K562 (cell line): Measurements from ENCODE around the gene SPOCK3. TPM values are rescaled to one million over a fixed set of nuclear protein-coding genes. Genes with fewer than 3 reads are reported as not detected.

Experiments
- ATAC-seq: fragments of 200-7000 bp; cut with Tn5 transposase; 3 replicates; pipeline ENCODE4 v1.9.1; 2020; ENCODE audit warnings: moderate library complexity
- BruUV-seq: library from RNA; stranded (reverse); fragments of 400-500 nt; replicated peaks from 2 replicates; lab custom pipeline; 2021; lab: Mats Ljungman, UMichigan
- CTCF ChIA-PET: fragments of 300-600 bp; formaldehyde crosslinking; extraction: SDS; loops from one replicate; lab custom pipeline; 2021; ENCODE audit warnings: low intra/inter-chr PET ratio; lab: Yijun Ruan, JAX
- POLR2A ChIA-PET: fragments of 300-600, 350-650 bp; sonication (Branson Sonifier 250); formaldehyde crosslinking; extraction: SDS; loops from one replicate; lab custom pipeline; 2021; ENCODE audit warnings: antibody characterized with exemption, inconsistent platforms; lab: Yijun Ruan, JAX
- DNase-seq, 4 experiments: peaks; one replicate each; pipeline versions ENCODE4 v3.0.0 to v3.0.0-alpha.2; 2011 to 2018; ENCODE audit warnings: low spot score in 3 of 4, mixed read lengths in 3 of 4; ENCODE audit errors: extremely low read depth in 1 of 4
- FAIRE-seq: peaks from 2 replicates; lab custom pipeline; 2011; peaks lifted over from hg19 to GRCh38; lab: Jason Lieb, UNC
- H2AFZ ChIP-seq: 2 replicates; pipeline ENCODE4 v1.6.0; 2011; ENCODE audit warnings: low read depth, low read length, control low read depth, inconsistent platforms
- H3K27ac ChIP-seq: fragments of 200-600 bp; 3 replicates; pipeline ENCODE4 v1.8.0; 2011; ENCODE audit warnings: low read depth, mild to moderate bottlenecking, control low read depth, inconsistent platforms, low read length, moderate library complexity, mixed read lengths; ENCODE audit errors: extremely low read depth
- H3K27me3 ChIP-seq, 2 experiments: fragments of 300-600 bp in 1 of 2; 2 replicates in 1 of 2; 3 replicates in 1 of 2; pipeline versions ENCODE4 v1.6.0 to v1.8.0; 2011; ENCODE audit warnings: inconsistent platforms in 2 of 2, low read length in 2 of 2, mild to moderate bottlenecking in 1 of 2, mixed read lengths in 1 of 2, moderate library complexity in 1 of 2; ENCODE audit not compliant: control insufficient read depth in 2 of 2, insufficient read depth in 2 of 2
- H3K36me3 ChIP-seq: fragments of 300-600 bp; 3 replicates; pipeline ENCODE4 v1.8.0; 2011; ENCODE audit warnings: mild to moderate bottlenecking, low read length, inconsistent platforms; ENCODE audit not compliant: control insufficient read depth, insufficient read depth
- H3K4me1 ChIP-seq, 2 experiments: fragments of 200-600 bp in 1 of 2; replicated peaks in 1 of 2; 2 replicates in 1 of 2; 3 replicates in 1 of 2; pipeline versions ENCODE4 v1.5.1 to v1.8.0; 2011; ENCODE audit warnings: inconsistent platforms in 2 of 2, low read length in 2 of 2, mild to moderate bottlenecking in 1 of 2, mixed read lengths in 1 of 2, moderate library complexity in 1 of 2; ENCODE audit not compliant: control insufficient read depth in 2 of 2, insufficient read depth in 2 of 2
- H3K4me2 ChIP-seq: 2 replicates; pipeline ENCODE4 v1.6.1; 2011; ENCODE audit warnings: low read length, control low read depth, inconsistent platforms, mixed read lengths; ENCODE audit not compliant: insufficient read depth
- H3K4me3 ChIP-seq: fragments of 200-600 bp; sonication (generic), shearing (Covaris generic); 2 replicates; pipeline ENCODE4 v1.5.1; 2016; ENCODE audit warnings: control low read depth, inconsistent platforms
- H3K79me2 ChIP-seq: fragments of 200-600 bp; 3 replicates; pipeline ENCODE4 v1.8.0; 2011; ENCODE audit warnings: low read length, inconsistent platforms; ENCODE audit not compliant: control insufficient read depth, insufficient read depth
- H3K9ac ChIP-seq, 2 experiments: 2 replicates each; pipeline versions ENCODE4 v1.6.0 to v1.6.1; 2011; ENCODE audit warnings: low read depth in 2 of 2, low read length in 2 of 2, control low read depth in 1 of 2, inconsistent platforms in 1 of 2, mild to moderate bottlenecking in 1 of 2, mixed read lengths in 1 of 2; ENCODE audit not compliant: insufficient read depth in 1 of 2
- H3K9me1 ChIP-seq: one replicate; pipeline ENCODE4 v1.6.0; 2011; ENCODE audit warnings: inconsistent platforms, mild to moderate bottlenecking, low read length, moderate library complexity; ENCODE audit not compliant: control insufficient read depth, insufficient read depth
- H3K9me3 ChIP-seq: replicated peaks from 2 replicates; pipeline ENCODE4 v1.5.1; 2011; ENCODE audit warnings: low read depth, low read length, inconsistent platforms; ENCODE audit not compliant: control insufficient read depth, insufficient read depth
- H4K20me1 ChIP-seq: replicated peaks from 2 replicates; pipeline ENCODE4 v1.6.1; 2011; ENCODE audit warnings: low read length, inconsistent platforms, mixed read lengths; ENCODE audit not compliant: control insufficient read depth, insufficient read depth
- ARID1B ChIP-seq: fragments of 450-650 bp; IDR thresholded peaks from 2 replicates; pipeline ENCODE4 v1.6.1; 2016; ENCODE audit warnings: antibody characterized with exemption, mild to moderate bottlenecking, inconsistent platforms
- ETS2 ChIP-seq: IDR thresholded peaks from 2 replicates; pipeline ENCODE4 v1.6.1; 2016; ENCODE audit warnings: borderline replicate concordance, missing genetic modification characterization, mild to moderate bottlenecking, moderate library complexity, missing compliant biosample characterization; ENCODE audit not compliant: poor library complexity, severe bottlenecking
- IRF2 ChIP-seq: sonication (generic); formaldehyde crosslinking; IDR thresholded peaks from 2 replicates; pipeline ENCODE4 v1.8.1; 2022; ENCODE audit warnings: mild to moderate bottlenecking, missing genetic modification reagents
- MCM5 ChIP-seq: fragments of 450-650 bp; IDR thresholded peaks from 2 replicates; pipeline ENCODE4 v1.6.1; 2016; ENCODE audit warnings: low read depth
- NR2C1 ChIP-seq, 2 experiments: fragments of 450-650 bp; IDR thresholded peaks; 2 replicates each; pipeline ENCODE4 v1.6.1; 2017; ENCODE audit warnings: mild to moderate bottlenecking in 2 of 2, antibody characterized with exemption in 1 of 2, inconsistent platforms in 1 of 2, missing compliant biosample characterization in 1 of 2, missing genetic modification characterization in 1 of 2
- RBM25 ChIP-seq: fragments of 200-400 bp; formaldehyde crosslinking; IDR thresholded peaks from 2 replicates; pipeline ENCODE4 v1.6.1; 2018; ENCODE audit warnings: low read length, low read depth, moderate library complexity; ENCODE audit not compliant: severe bottlenecking
- TAL1 ChIP-seq: fragments of 450-650 bp; IDR thresholded peaks from 2 replicates; pipeline ENCODE4 v1.6.1; 2016; ENCODE audit warnings: mild to moderate bottlenecking
- TCF7 ChIP-seq: sonication (generic); IDR thresholded peaks from 2 replicates; pipeline ENCODE4 v1.6.1; 2016; ENCODE audit warnings: antibody characterized with exemption, borderline replicate concordance
- ZNF12 ChIP-seq: sonication (generic); formaldehyde crosslinking; IDR thresholded peaks from 2 replicates; pipeline ENCODE4 v1.4.0; 2020; ENCODE audit warnings: mild to moderate bottlenecking, missing genetic modification reagents
- WGBS: fragments of 100-300 bp; shearing (Covaris generic); methylation state at CpG from one replicate; pipeline ENCODE4 v1.1.6; 2016; ENCODE audit warnings: low coverage, mixed read lengths; ENCODE audit not compliant: insufficient coverage; ENCODE audit errors: missing lambda C conversion rate; 5-methylcytosine and 5-hydroxymethylcytosine counted together
- in situ Hi-C: fragments of 300-500 bp; cut with MboI; formaldehyde crosslinking; loops from 4 replicates; pipeline ENCODE4 v1.15.0; 2018; ENCODE audit warnings: inconsistent platforms, mixed read lengths
- intact Hi-C: fragments of 100-400 bp; cut with micrococcal nuclease; formaldehyde crosslinking; loops from 2 replicates; pipeline ENCODE4 v1.14.2; 2022
- polyA plus RNA-seq, 8 experiments: library from polyadenylated mRNA; depleted of rRNA in 4 of 8; stranded (reverse) in 5 of 8; unstranded in 3 of 8; fragments of >200 nt; fragmentation: Nextera tagmentation in 2 of 8; fragmentation: Illumina TruSeq in 1 of 8; extraction: Ambion mirVana in 2 of 8; extraction: Trizol in 1 of 8; gene quantifications; 2 replicates each; pipeline versions ENCODE4 v1.2.1 to v1.2.3, GENCODE V29; 2011 to 2014; ENCODE audit warnings: inconsistent platforms in 1 of 8, missing spikeins in 1 of 8
- total RNA-seq, 7 experiments: library from RNA; depleted of rRNA in 6 of 7; stranded (reverse); fragments of >200 nt in 6 of 7; fragmentation: Illumina TruSeq in 2 of 7; extraction: Trizol in 2 of 7; gene quantifications; 2 replicates each; pipeline versions ENCODE4 v1.2.1 to v1.2.3, GENCODE V29; 2011 to 2021; ENCODE audit warnings: low replicate concordance in 1 of 7
- TF ChIP-seq, protein P1 (sequence below): fragments of 250-450 bp; sonication (Bioruptor Pico); IDR thresholded peaks from 2 replicates; pipeline ENCODE4 v1.4.0; 2020; ENCODE audit warnings: mild to moderate bottlenecking, moderate library complexity

SPOCK3 gene
- total and polyA plus RNA-seq, 9 of the 15 experiments (the other 6 are each of a cell fraction or from before 2014, with no cell fraction given), result not detected

GRCh38 chr4:167079762-167080161, 154.5 kb downstream of the SPOCK3 start:
- no peaks in the 10 kb centered on the region for H4K20me1 ChIP-seq
- ATAC-seq (no peak), FAIRE-seq (no peak), DNase-seq (no peak)
- intact Hi-C loops (no loop called here), in situ Hi-C loops (no loop called here)
- H2AFZ ChIP-seq, result no peak overlapping the region
- no peaks in the 10 kb centered on the region for H3K9me3 ChIP-seq
- H3K27ac ChIP-seq, result no peak overlapping the region
- no peaks in the 10 kb centered on the region for H3K36me3 ChIP-seq
- H3K4me1 ChIP-seq, result no peaks in the 10 kb centered on the region
- ChIA-PET CTCF (no interaction called here), POLR2A (no interaction called here)
- H3K27me3 ChIP-seq, result no peaks in the 10 kb centered on the region
- no peak overlapping the region for H3K9ac ChIP-seq
- no TSS peak for BruUV-seq
- TF ChIP-seq TAL1 (no peak), MCM5 (no peak), ETS2 (tag) (no peak), ZNF12 (CRISPR knock-in tag) (no peak), IRF2 (CRISPR knock-in tag) (no peak), RBM25 (no peak)
- H3K4me2 ChIP-seq, result no peak overlapping the region
- H3K79me2 ChIP-seq, result no peaks in the 10 kb centered on the region
- no peak overlapping the region for H3K4me3 ChIP-seq
- H3K9me1 ChIP-seq, result no peaks in the 10 kb centered on the region

DNA sequence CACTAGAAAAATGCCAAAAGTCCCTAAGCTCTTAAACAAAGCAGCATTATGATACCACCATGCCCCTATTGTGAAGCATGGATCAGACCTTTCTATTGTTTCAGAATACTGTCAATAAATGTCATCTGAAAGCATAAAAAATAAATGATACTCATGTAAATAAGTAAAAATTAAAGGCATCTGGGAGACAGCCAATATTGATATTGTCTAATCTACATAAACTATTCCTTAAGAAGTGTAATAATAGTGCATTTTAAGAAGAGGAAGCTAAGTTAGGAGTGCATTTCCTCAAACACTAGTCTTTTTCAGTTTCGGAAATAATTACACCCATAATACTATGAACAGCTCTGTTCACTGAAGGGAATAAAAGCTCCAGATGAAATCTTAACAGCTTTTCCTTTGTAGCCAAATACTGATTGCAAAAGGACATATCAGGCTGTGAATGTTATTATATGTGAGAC, 181.6 kb downstream of the SPOCK3 start:
- Histone ChIP-seq H3K36me3 (no peaks in the 10 kb centered on the region), H3K4me2 (no peak overlapping the region), H3K9me3 (no peaks in the 10 kb centered on the region), H3K4me1 (no peaks in the 10 kb centered on the region), H4K20me1 (no peaks in the 10 kb centered on the region), H3K4me3 (no peak overlapping the region), H3K27me3 (no peaks in the 10 kb centered on the region), H3K27ac (no peak overlapping the region), H3K79me2 (no peaks in the 10 kb centered on the region), H3K9me1 (no peaks in the 10 kb centered on the region), H2AFZ (no peak overlapping the region), H3K9ac (no peak overlapping the region)
- 0% methylated on average over 1 of the region's 1 CpG for WGBS
- in situ Hi-C loops (no loop called here), intact Hi-C loops (no loop called here)
- no TSS peak for BruUV-seq
- POLR2A ChIA-PET, result no interaction called here
- CTCF ChIA-PET, result no interaction called here
- ATAC-seq, result no peak
- no peak for FAIRE-seq
- no peak for DNase-seq
- TF ChIP-seq, protein P1, sequence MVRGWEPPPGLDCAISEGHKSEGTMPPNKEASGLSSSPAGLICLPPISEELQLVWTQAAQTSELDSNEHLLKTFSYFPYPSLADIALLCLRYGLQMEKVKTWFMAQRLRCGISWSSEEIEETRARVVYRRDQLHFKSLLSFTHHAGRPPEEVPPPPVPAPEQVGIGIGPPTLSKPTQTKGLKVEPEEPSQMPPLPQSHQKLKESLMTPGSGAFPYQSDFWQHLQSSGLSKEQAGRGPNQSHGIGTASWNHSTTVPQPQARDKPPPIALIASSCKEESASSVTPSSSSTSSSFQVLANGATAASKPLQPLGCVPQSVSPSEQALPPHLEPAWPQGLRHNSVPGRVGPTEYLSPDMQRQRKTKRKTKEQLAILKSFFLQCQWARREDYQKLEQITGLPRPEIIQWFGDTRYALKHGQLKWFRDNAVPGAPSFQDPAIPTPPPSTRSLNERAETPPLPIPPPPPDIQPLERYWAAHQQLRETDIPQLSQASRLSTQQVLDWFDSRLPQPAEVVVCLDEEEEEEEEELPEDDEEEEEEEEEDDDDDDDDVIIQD (CRISPR knock-in tag), result no peak
- TF ChIP-seq NR2C1 (IDR thresholded peaks at IDR 0.05) (no peak), NR2C1 (tag; IDR thresholded peaks at IDR 0.05) (no peak), TCF7 (no peak), ARID1B (no peak)
